ENCODE results near the gene TEX264.

DNA sequence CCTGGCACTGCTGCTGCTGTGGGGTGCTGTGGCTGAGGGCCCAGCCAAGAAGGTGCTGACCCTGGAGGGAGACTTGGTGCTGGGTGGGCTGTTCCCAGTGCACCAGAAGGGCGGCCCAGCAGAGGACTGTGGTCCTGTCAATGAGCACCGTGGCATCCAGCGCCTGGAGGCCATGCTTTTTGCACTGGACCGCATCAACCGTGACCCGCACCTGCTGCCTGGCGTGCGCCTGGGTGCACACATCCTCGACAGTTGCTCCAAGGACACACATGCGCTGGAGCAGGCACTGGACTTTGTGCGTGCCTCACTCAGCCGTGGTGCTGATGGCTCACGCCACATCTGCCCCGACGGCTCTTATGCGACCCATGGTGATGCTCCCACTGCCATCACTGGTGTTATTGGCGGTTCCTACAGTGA is 38.0 kb downstream of the TEX264 start:
- TF ChIP-seq, protein P1, sequence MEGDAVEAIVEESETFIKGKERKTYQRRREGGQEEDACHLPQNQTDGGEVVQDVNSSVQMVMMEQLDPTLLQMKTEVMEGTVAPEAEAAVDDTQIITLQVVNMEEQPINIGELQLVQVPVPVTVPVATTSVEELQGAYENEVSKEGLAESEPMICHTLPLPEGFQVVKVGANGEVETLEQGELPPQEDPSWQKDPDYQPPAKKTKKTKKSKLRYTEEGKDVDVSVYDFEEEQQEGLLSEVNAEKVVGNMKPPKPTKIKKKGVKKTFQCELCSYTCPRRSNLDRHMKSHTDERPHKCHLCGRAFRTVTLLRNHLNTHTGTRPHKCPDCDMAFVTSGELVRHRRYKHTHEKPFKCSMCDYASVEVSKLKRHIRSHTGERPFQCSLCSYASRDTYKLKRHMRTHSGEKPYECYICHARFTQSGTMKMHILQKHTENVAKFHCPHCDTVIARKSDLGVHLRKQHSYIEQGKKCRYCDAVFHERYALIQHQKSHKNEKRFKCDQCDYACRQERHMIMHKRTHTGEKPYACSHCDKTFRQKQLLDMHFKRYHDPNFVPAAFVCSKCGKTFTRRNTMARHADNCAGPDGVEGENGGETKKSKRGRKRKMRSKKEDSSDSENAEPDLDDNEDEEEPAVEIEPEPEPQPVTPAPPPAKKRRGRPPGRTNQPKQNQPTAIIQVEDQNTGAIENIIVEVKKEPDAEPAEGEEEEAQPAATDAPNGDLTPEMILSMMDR (conservative IDR thresholded peaks at IDR 0.05; ENCODE audit: low read depth, low read length) = no peak
- no peak for TF ChIP-seq EZH2 (IDR thresholded peaks at IDR 0.05; ENCODE audit: borderline replicate concordance, low read depth, low read length, poor library complexity, severe bottlenecking)

Data from A673 (cell line).